Measurements from ENCODE around the gene ZMYM2. TPM values are rescaled to one million over a fixed set of nuclear protein-coding genes. Genes with fewer than 3 reads are reported as not detected.
A peak's percentile ranks its signal among the peaks of the same experiment; 100 is the strongest.

The ZMYM2 gene
- 73.2 and 74.6 TPM in 2 replicates for total RNA-seq

- Mint-ChIP-seq H3K4me3 (ENCODE audit: low read depth) (peak within 1 kb of the TSS; percentile 95), H3K9me3 (no peaks in the 10 kb centered on the region), H3K27ac (peak within 1 kb of the TSS; percentile 98), H3K27me3 (ENCODE audit: low read depth) (peaks cover 3% of the 10 kb centered on the region), H3K36me3 (ENCODE audit: low read depth) (peaks cover 23% of the 10 kb centered on the region), H3K4me1 (ENCODE audit: low read depth) (peaks cover 28% of the 10 kb centered on the region)
- intact Hi-C loops (cut with micrococcal nuclease), result loop anchor here (5.0 kb wide), 2 partner anchors 111 to 944 kb away; partner anchors contain the start of gene XPO4
- DNase-seq (ENCODE audit: low spot score), result peak; percentile 96
These were observed at the start of gene ZMYM2 for GRCh38 chr13:19958155-19959111. ZMYM2 (plus strand) TSS chr13:19958727; CDS start chr13:19993073, 34,346 bp downstream.

- Mint-ChIP-seq H3K27me3 (ENCODE audit: low read depth) (no peaks in the 10 kb centered on the region), H3K9me3 (no peaks in the 10 kb centered on the region), H3K36me3 (ENCODE audit: low read depth) (no peaks in the 10 kb centered on the region), H3K4me3 (ENCODE audit: low read depth) (no peak overlapping the region), H3K27ac (no peak overlapping the region), H3K4me1 (ENCODE audit: low read depth) (no peaks in the 10 kb centered on the region)
- DNase-seq (ENCODE audit: low spot score), result no peak
- intact Hi-C loops (cut with micrococcal nuclease), result no loop called here
These were observed 48.0 kb upstream of the ZMYM2 start for GRCh38 chr13:19910336-19911072.

GRCh38 chr13:19927117-19927748, 31.3 kb upstream of the ZMYM2 start:
- no peak for DNase-seq (ENCODE audit: low spot score)
- no peaks in the 10 kb centered on the region for H3K36me3 Mint-ChIP-seq (ENCODE audit: low read depth)
- intact Hi-C loops (cut with micrococcal nuclease), result loop anchor here (5.0 kb wide), 1 partner anchor 235 kb away; the partner anchor contains the start of gene GJA3
- peaks cover 1% of the 10 kb centered on the region for H3K27me3 Mint-ChIP-seq (ENCODE audit: low read depth)
- peaks cover 1% of the 10 kb centered on the region for H3K4me1 Mint-ChIP-seq (ENCODE audit: low read depth)
- no peak overlapping the region for H3K27ac Mint-ChIP-seq
- no peak overlapping the region for H3K4me3 Mint-ChIP-seq (ENCODE audit: low read depth)
- H3K9me3 Mint-ChIP-seq, result no peaks in the 10 kb centered on the region

- Mint-ChIP-seq H3K4me3 (ENCODE audit: low read depth) (no peak overlapping the region), H3K4me1 (ENCODE audit: low read depth) (no peaks in the 10 kb centered on the region), H3K36me3 (ENCODE audit: low read depth) (no peaks in the 10 kb centered on the region), H3K27ac (no peak overlapping the region), H3K27me3 (ENCODE audit: low read depth) (peaks cover 16% of the 10 kb centered on the region), H3K9me3 (no peaks in the 10 kb centered on the region)
- DNase-seq (ENCODE audit: low spot score), result no peak
- intact Hi-C loops (cut with micrococcal nuclease), result no loop called here
These were observed 18.4 kb upstream of the ZMYM2 start for GRCh38 chr13:19940106-19940505.

- no peak for DNase-seq (ENCODE audit: low spot score)
- no peaks in the 10 kb centered on the region for H3K4me1 Mint-ChIP-seq (ENCODE audit: low read depth)
- H3K36me3 Mint-ChIP-seq (ENCODE audit: low read depth), result no peaks in the 10 kb centered on the region
- H3K4me3 Mint-ChIP-seq (ENCODE audit: low read depth), result no peak overlapping the region
- no peak overlapping the region for H3K27ac Mint-ChIP-seq
- no peaks in the 10 kb centered on the region for H3K9me3 Mint-ChIP-seq
- intact Hi-C loops (cut with micrococcal nuclease), result no loop called here
- peaks cover 13% of the 10 kb centered on the region for H3K27me3 Mint-ChIP-seq (ENCODE audit: low read depth)
These were observed 8.2 kb upstream of the ZMYM2 start for GRCh38 chr13:19950374-19950773.

GRCh38 chr13:19952850-19953249, 5.7 kb upstream of the ZMYM2 start:
- no peaks in the 10 kb centered on the region for H3K9me3 Mint-ChIP-seq
- intact Hi-C loops (cut with micrococcal nuclease), result no loop called here
- peaks cover 9% of the 10 kb centered on the region for H3K27me3 Mint-ChIP-seq (ENCODE audit: low read depth)
- no peak overlapping the region for H3K27ac Mint-ChIP-seq
- no peak overlapping the region for H3K4me3 Mint-ChIP-seq (ENCODE audit: low read depth)
- peaks cover 3% of the 10 kb centered on the region for H3K4me1 Mint-ChIP-seq (ENCODE audit: low read depth)
- H3K36me3 Mint-ChIP-seq (ENCODE audit: low read depth), result no peaks in the 10 kb centered on the region
- DNase-seq (ENCODE audit: low spot score), result no peak

GRCh38 chr13:19955873-19956559, 2.5 kb upstream of the ZMYM2 start:
- no peak overlapping the region for H3K4me3 Mint-ChIP-seq (ENCODE audit: low read depth)
- H3K36me3 Mint-ChIP-seq (ENCODE audit: low read depth), result peaks cover 7% of the 10 kb centered on the region
- H3K4me1 Mint-ChIP-seq (ENCODE audit: low read depth), result peaks cover 16% of the 10 kb centered on the region
- peaks cover 6% of the 10 kb centered on the region for H3K27me3 Mint-ChIP-seq (ENCODE audit: low read depth)
- no peak overlapping the region for H3K27ac Mint-ChIP-seq
- intact Hi-C loops (cut with micrococcal nuclease), result loop anchor here (5.0 kb wide), 2 partner anchors 109 to 946 kb away; partner anchors contain the start of gene XPO4
- no peak for DNase-seq (ENCODE audit: low spot score)
- H3K9me3 Mint-ChIP-seq, result no peaks in the 10 kb centered on the region

- Mint-ChIP-seq H3K27ac (peak overlapping the region; percentile 82), H3K27me3 (ENCODE audit: low read depth) (peaks cover 3% of the 10 kb centered on the region), H3K4me3 (ENCODE audit: low read depth) (peak overlapping the region; percentile 74), H3K9me3 (no peaks in the 10 kb centered on the region), H3K36me3 (ENCODE audit: low read depth) (peaks cover 20% of the 10 kb centered on the region), H3K4me1 (ENCODE audit: low read depth) (peaks cover 28% of the 10 kb centered on the region)
- DNase-seq (ENCODE audit: low spot score), result peak; percentile 73
- intact Hi-C loops (cut with micrococcal nuclease), result loop anchor here (1.0 to 5.0 kb wide), 3 partner anchors 94 to 945 kb away; partner anchors contain the start of genes XPO4 and ZMYM5
These were observed 990 bp upstream of the ZMYM2 start for GRCh38 chr13:19957320-19958154.

GRCh38 chr13:19959141-19959830, 759 bp downstream of the ZMYM2 start:
- Mint-ChIP-seq H3K36me3 (ENCODE audit: low read depth) (peaks cover 23% of the 10 kb centered on the region), H3K4me3 (ENCODE audit: low read depth) (peak overlapping the region; percentile 95), H3K9me3 (no peaks in the 10 kb centered on the region), H3K27ac (peak overlapping the region; percentile 98), H3K27me3 (ENCODE audit: low read depth) (peaks cover 3% of the 10 kb centered on the region), H3K4me1 (ENCODE audit: low read depth) (peaks cover 28% of the 10 kb centered on the region)
- DNase-seq (ENCODE audit: low spot score), result peak; percentile 61
- intact Hi-C loops (cut with micrococcal nuclease), result loop anchor here (5.0 kb wide), 2 partner anchors 112 to 943 kb away; partner anchors contain the start of gene XPO4

- H3K4me1 Mint-ChIP-seq (ENCODE audit: low read depth), result peaks cover 28% of the 10 kb centered on the region
- H3K4me3 Mint-ChIP-seq (ENCODE audit: low read depth), result peak overlapping the region; percentile 95
- peaks cover 3% of the 10 kb centered on the region for H3K27me3 Mint-ChIP-seq (ENCODE audit: low read depth)
- peak overlapping the region; percentile 98 for H3K27ac Mint-ChIP-seq
- peak; percentile 79 for DNase-seq (ENCODE audit: low spot score)
- intact Hi-C loops (cut with micrococcal nuclease), result loop anchor here (1.0 to 5.0 kb wide), 7 partner anchors 96 to 942 kb away; partner anchors contain the start of genes MPHOSPH8 and XPO4
- H3K36me3 Mint-ChIP-seq (ENCODE audit: low read depth), result peaks cover 27% of the 10 kb centered on the region
- H3K9me3 Mint-ChIP-seq, result no peaks in the 10 kb centered on the region
These were observed 1.5 kb downstream of the ZMYM2 start for GRCh38 chr13:19959831-19960652.

All from activated T-helper 2 cell treated with anti-CD3 and anti-CD28 coated beads, Interferon-gamma antibody, Interleukin-2, Interleukin-4, amounts not matched to agents 10 μg/mL and 5 μg/mL and 100 μg/mL, durations not matched to agents 14 hours and 24 hours and 36 hours (primary cell).